Activated T-cell treated with anti-CD3 and anti-CD28 coated beads, Interleukin-2, amount 50 U/mL, for 4 hours (primary cell): ENCODE data around the gene ANKRD18A. TPM values are rescaled to one million over a fixed set of nuclear protein-coding genes. Genes with fewer than 3 reads are reported as not detected.

Source experiments
- ATAC-seq, 2 donors: fragments of 200-7000 bp; cut with Tn5 transposase; one replicate each; pipeline ENCODE4 v1.10.0; 2021
- DNase-seq: peaks from one replicate; pipeline ENCODE4 v3.0.0-alpha.2; 2020
- H3K27me3 Mint-ChIP-seq: one replicate; pipeline ENCODE4 v1.8.0; 2021; ENCODE audit warnings: low read depth, mixed read lengths
- H3K36me3 Mint-ChIP-seq: one replicate; pipeline ENCODE4 v1.8.0; 2022; ENCODE audit warnings: mixed read lengths; ENCODE audit not compliant: insufficient read depth
- H3K4me1 Mint-ChIP-seq: one replicate; pipeline ENCODE4 v1.8.0; 2021; ENCODE audit warnings: low read depth, mixed read lengths
- H3K4me3 Mint-ChIP-seq: one replicate; pipeline ENCODE4 v1.8.0; 2021; ENCODE audit warnings: mild to moderate bottlenecking, moderate library complexity, mixed read lengths
- H3K9me3 Mint-ChIP-seq: one replicate; pipeline ENCODE4 v1.8.0; 2021; ENCODE audit warnings: mixed read lengths
- total RNA-seq, 3 donors: library from RNA; stranded (reverse); gene quantifications; one replicate each; pipeline ENCODE4 v1.2.1, GENCODE V29; 2021

ANKRD18A gene
- total RNA-seq, 3 donors from 2014 or later: 2.1 to 5.4 (median 5.3) TPM

GRCh38 chr9:38527503-38527902, 92.9 kb downstream of the ANKRD18A start:
- H3K27me3 Mint-ChIP-seq: no peaks in the 10 kb centered on the region
- no peaks in the 10 kb centered on the region for H3K4me1 Mint-ChIP-seq
- no peak for DNase-seq
- H3K4me3 Mint-ChIP-seq: no peak overlapping the region
- peaks cover 21% of the 10 kb centered on the region for H3K9me3 Mint-ChIP-seq
- ATAC-seq: no peak
- H3K36me3 Mint-ChIP-seq: no peaks in the 10 kb centered on the region

GRCh38 chr9:38526591-38526990, 93.8 kb downstream of the ANKRD18A start:
- ATAC-seq (no peak), DNase-seq (no peak)
- no peaks in the 10 kb centered on the region for H3K27me3 Mint-ChIP-seq
- H3K9me3 Mint-ChIP-seq: peaks cover 14% of the 10 kb centered on the region
- H3K4me3 Mint-ChIP-seq: no peak overlapping the region
- H3K4me1 Mint-ChIP-seq: no peaks in the 10 kb centered on the region
- H3K36me3 Mint-ChIP-seq: no peaks in the 10 kb centered on the region

DNA sequence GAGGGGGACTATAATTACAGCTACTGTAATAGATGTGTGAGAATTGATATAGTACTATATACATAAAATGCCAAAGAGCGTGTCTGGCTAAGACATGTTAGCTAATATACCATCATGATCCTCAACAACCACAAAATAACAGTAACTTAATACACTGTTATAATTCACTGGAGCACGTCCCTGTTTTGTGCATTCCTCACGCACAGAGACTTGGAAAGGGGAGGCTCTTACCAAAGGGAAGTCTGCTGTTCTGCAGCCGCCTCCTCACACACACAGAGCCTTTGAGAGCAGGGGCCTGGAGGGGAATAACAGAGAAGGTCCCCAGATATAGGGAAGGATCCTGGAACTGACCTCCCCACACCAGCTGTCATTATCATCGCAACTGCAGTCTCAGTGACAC, 97.3 kb downstream of the ANKRD18A start:
- Mint-ChIP-seq H3K9me3 (no peaks in the 10 kb centered on the region), H3K27me3 (no peaks in the 10 kb centered on the region), H3K4me1 (peaks cover 3% of the 10 kb centered on the region), H3K36me3 (no peaks in the 10 kb centered on the region), H3K4me3 (no peak overlapping the region)
- no peak for ATAC-seq
- DNase-seq: no peak

DNA sequence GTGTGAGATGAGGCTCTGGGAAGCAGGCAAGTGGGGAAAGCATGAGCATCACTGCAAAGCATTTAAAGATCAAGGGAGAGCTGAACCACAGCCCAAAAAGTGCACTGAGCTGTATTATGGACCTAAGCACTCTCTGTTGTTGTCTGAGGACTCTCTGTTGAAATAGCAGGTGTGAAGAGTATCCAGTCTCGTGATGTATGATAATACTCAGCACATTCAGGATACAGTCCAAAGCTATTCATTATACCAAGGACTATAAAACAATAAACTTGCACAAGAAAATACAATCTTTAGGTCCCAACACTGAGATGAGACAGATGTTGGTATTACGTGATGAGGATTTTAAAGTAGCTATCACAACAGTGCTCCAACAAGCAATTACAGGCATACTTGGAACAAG, 98.6 kb downstream of the ANKRD18A start:
- H3K4me1 Mint-ChIP-seq: peaks cover 3% of the 10 kb centered on the region

More for the DNA sequence above, 98.6 kb downstream of the ANKRD18A start:
- no peak overlapping the region for H3K4me3 Mint-ChIP-seq
- ATAC-seq: no peak
- no peaks in the 10 kb centered on the region for H3K9me3 Mint-ChIP-seq
- no peak for DNase-seq
- H3K36me3 Mint-ChIP-seq: no peaks in the 10 kb centered on the region
- no peaks in the 10 kb centered on the region for H3K27me3 Mint-ChIP-seq

Other genes with a start within 250 kb of the ANKRD18A start
- 10 to 100 TPM; 15.7 to 26.9 (median 22.0) TPM for gene ALDH1B1, start 227.9 kb downstream of the ANKRD18A start, total RNA-seq
- under 1 TPM in 1 of 3 donors, not detected in 2; 0.24 TPM for gene IGFBPL1, start 196.1 kb downstream of the ANKRD18A start, total RNA-seq
- gene FAM240B, start 99.5 kb upstream of the ANKRD18A start, total RNA-seq: not detected